Lower leg skin (tissue), 3 donors: ENCODE measurements around the gene ZNF592.

ENCODE experiments used
- POLR2A ChIP-seq, 2 donors: fragments of 450-650 bp; IDR thresholded peaks; one replicate each; pipeline ENCODE4 v1.6.1; 2016 to 2017; ENCODE audit warnings: antibody characterized with exemption in 2 of 2, mild to moderate bottlenecking in 1 of 2, moderate library complexity in 1 of 2
- TF ChIP-seq, protein P1 (sequence below), 3 donors: fragments of 450-650 bp; IDR thresholded peaks; one replicate each; pipeline ENCODE4 v1.5.1; 2016; ENCODE audit warnings: antibody characterized with exemption in 3 of 3, mild to moderate bottlenecking in 3 of 3, moderate library complexity in 2 of 3

- TF ChIP-seq, protein P1, sequence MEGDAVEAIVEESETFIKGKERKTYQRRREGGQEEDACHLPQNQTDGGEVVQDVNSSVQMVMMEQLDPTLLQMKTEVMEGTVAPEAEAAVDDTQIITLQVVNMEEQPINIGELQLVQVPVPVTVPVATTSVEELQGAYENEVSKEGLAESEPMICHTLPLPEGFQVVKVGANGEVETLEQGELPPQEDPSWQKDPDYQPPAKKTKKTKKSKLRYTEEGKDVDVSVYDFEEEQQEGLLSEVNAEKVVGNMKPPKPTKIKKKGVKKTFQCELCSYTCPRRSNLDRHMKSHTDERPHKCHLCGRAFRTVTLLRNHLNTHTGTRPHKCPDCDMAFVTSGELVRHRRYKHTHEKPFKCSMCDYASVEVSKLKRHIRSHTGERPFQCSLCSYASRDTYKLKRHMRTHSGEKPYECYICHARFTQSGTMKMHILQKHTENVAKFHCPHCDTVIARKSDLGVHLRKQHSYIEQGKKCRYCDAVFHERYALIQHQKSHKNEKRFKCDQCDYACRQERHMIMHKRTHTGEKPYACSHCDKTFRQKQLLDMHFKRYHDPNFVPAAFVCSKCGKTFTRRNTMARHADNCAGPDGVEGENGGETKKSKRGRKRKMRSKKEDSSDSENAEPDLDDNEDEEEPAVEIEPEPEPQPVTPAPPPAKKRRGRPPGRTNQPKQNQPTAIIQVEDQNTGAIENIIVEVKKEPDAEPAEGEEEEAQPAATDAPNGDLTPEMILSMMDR (IDR thresholded peaks at IDR 0.05): no peak
- TF ChIP-seq POLR2A (IDR thresholded peaks at IDR 0.05): no peak
These were observed 74.4 kb downstream of the ZNF592 start for GRCh38 chr15:84822653-84823281.
